ENCODE results near the gene LIPJ.

LIPJ gene, protein sequence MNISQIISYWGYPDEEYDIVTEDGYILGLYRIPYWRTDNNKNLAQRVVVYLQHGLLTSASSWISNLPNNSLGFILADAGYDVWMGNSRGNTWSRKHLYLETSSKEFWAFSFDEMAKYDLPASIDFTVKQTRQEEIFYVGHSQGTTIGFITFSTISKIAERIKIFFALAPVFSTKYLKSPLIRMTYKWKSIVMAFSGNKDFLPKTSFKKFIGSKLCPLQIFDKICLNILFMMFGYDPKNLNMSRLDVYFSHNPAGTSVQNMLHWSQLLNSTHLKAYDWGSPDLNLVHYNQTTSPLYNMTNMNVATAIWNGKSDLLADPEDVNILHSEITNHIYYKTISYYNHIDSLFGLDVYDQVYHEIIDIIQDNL

DNA sequence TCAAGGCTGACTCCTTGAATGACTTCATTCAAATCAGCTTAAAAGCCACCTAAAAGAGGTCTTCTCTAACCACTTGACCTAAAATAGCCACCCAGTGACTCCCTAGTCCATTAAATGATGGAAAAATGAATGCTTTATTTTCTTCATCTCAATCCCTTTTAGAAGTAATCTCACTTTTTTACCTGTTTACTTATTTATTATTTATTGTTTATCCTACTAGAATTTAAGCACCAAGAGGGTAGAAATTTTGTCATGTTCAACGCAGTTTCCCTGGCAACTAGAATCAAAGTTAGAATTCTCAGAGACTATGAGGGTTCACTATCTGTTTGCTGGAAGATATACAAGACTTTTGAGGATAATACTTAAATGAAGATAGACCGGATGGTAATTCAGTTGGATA, at the start of gene LIPJ:
Gene LIPJ, plus strand, starts transcription at position 301 of the 400 bp plus-strand sequence. CDS start 3,926 bp downstream, outside the sequence.
- H3K4me3 Mint-ChIP-seq = no peak within 1 kb of the TSS
- peaks cover 6% of the 10 kb centered on the region for H3K4me1 Mint-ChIP-seq (ENCODE audit: low read depth)
- H3K36me3 Mint-ChIP-seq (ENCODE audit: low read depth) = peaks cover 7% of the 10 kb centered on the region
- no peaks in the 10 kb centered on the region for H3K9me3 Mint-ChIP-seq
- intact Hi-C loops (cut with micrococcal nuclease) = no loop called here
- H3K27me3 Mint-ChIP-seq = no peaks in the 10 kb centered on the region
- no peak within 1 kb of the TSS for H3K27ac Mint-ChIP-seq

DNA sequence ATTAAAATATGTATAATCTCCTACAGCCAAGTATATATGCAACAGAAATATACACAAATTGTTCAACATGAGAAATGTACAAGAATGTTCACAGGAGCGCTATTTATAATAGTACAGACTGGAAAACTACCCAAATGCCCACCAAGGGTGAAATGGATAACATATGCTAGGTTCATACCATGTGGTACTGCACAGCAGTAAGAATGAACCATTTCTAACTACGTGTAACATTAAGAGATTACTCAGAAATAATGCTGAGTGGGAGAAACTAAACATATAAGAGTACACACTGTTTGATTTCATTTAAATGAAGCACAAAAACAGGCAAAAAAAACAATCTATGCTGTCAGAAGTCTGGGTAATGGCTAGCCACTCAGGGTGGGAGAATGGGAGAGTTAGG, 49.2 kb upstream of the LIPJ start:
- Mint-ChIP-seq H3K9me3 (no peaks in the 10 kb centered on the region), H3K27me3 (no peaks in the 10 kb centered on the region), H3K4me1 (ENCODE audit: low read depth) (no peaks in the 10 kb centered on the region), H3K27ac (no peak overlapping the region), H3K4me3 (no peak overlapping the region), H3K36me3 (ENCODE audit: low read depth) (no peaks in the 10 kb centered on the region)
- intact Hi-C loops (cut with micrococcal nuclease) = no loop called here

DNA sequence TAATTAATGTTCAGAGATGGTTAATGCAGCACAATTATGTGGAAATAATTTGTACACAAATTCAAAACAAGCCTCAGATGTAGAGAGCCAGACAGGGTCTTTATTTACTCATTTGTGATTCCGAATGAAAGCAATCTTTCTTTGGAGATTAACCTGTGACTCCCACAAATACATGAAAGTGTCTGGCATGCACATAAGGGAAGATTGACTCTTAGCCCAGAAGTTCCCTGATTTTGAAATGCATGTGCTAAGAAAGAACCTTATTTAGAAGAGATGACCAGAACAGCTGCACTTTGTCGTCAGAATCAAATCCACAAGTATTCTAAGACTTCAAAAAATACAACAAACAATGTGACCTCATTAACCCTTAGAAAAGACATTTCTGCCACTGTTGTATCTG, 48.5 kb upstream of the LIPJ start:
- Mint-ChIP-seq H3K4me3 (no peak overlapping the region), H3K9me3 (no peaks in the 10 kb centered on the region), H3K27ac (no peak overlapping the region), H3K27me3 (no peaks in the 10 kb centered on the region), H3K36me3 (ENCODE audit: low read depth) (no peaks in the 10 kb centered on the region), H3K4me1 (ENCODE audit: low read depth) (no peaks in the 10 kb centered on the region)
- intact Hi-C loops (cut with micrococcal nuclease) = no loop called here

DNA sequence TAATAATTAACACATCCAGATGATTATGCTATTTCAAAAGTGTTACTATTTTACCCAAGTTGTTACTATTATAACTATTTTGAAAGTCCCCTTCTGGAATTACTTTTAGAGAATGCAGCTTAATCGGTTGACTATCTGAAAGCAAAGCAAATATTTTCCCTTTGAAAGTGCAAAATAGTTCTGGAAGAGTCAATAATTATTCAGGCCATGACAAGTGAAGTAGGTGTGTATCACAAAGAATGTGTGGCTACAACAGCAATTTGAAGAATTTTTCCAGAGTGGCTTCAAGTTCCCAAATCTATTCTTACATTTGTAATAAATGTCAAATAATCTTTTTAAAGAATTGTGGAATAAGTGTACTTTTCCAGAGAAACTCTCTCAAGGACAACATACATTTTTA, 46.2 kb upstream of the LIPJ start:
- H3K27ac Mint-ChIP-seq = no peak overlapping the region
- no peaks in the 10 kb centered on the region for H3K9me3 Mint-ChIP-seq
- H3K27me3 Mint-ChIP-seq = no peaks in the 10 kb centered on the region
- H3K4me3 Mint-ChIP-seq = no peak overlapping the region
- no peaks in the 10 kb centered on the region for H3K4me1 Mint-ChIP-seq (ENCODE audit: low read depth)
- no peaks in the 10 kb centered on the region for H3K36me3 Mint-ChIP-seq (ENCODE audit: low read depth)
- intact Hi-C loops (cut with micrococcal nuclease) = no loop called here

DNA sequence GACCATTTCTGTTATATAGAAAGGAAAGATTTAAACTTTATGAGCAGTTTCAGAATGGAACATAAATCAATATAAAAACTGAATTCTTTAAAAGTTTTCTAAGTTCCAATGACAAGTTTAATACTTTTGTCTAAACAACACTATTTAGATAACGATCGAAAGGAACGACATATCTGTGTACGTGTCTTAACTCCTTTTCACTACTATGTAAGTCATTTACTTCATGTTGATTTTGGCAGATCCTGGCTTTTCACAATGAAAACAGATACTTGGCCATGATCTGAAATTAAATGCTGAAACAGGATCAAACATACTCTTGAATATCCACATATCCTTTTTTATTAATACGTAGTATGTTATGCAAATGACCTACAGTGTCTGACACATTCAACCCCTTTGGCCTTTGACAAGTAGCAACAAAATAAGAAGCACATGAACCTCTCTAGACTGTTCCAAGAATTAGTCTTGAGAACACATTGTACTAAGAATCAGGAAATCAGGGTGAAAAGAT, 45.4 kb upstream of the LIPJ start:
- Mint-ChIP-seq H3K9me3 (no peaks in the 10 kb centered on the region), H3K4me3 (no peak overlapping the region), H3K27me3 (no peaks in the 10 kb centered on the region), H3K36me3 (ENCODE audit: low read depth) (no peaks in the 10 kb centered on the region), H3K27ac (no peak overlapping the region), H3K4me1 (ENCODE audit: low read depth) (no peaks in the 10 kb centered on the region)
- intact Hi-C loops (cut with micrococcal nuclease) = no loop called here

- Mint-ChIP-seq H3K4me3 (no peak overlapping the region), H3K9me3 (no peaks in the 10 kb centered on the region), H3K27ac (no peak overlapping the region), H3K27me3 (no peaks in the 10 kb centered on the region), H3K4me1 (ENCODE audit: low read depth) (no peaks in the 10 kb centered on the region), H3K36me3 (ENCODE audit: low read depth) (no peaks in the 10 kb centered on the region)
- intact Hi-C loops (cut with micrococcal nuclease) = no loop called here
These were observed 44.0 kb upstream of the LIPJ start for GRCh38 chr10:88542522-88542921.

DNA sequence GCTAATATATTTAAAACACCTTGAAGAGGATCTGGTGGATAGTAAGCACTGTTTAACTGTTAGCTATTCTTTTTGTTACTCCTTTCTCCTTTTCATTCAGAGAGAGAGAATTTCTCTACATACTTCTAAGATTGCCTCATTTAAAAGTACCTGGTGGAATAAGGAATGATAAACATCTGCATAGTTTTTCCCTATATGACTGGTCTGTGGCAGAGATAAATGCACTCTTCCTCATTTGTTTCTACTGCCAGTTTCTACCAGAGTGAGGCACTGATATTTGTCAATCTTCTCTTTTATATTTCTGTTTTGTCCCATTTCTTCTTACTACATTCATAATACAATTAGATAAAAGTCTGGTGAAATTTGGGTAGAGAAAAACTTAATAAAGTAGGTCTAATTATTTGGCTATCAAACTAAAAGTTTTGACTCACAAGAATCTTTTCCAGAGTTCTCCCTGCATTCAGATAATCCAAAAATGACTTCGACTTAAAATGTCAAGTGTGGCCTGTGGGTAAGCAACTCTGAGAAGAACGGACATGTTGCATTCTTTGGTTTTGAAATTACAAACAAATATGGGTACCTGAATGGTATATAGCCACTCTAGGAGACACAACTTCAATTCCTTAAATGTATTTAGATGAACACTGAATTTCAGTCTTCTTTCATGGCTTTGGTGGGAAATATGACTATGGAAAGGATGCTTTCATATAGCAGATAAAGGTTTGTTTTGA, 42.3 kb upstream of the LIPJ start:
- no peak overlapping the region for H3K27ac Mint-ChIP-seq
- no peak overlapping the region for H3K4me3 Mint-ChIP-seq
- no peaks in the 10 kb centered on the region for H3K4me1 Mint-ChIP-seq (ENCODE audit: low read depth)
- H3K36me3 Mint-ChIP-seq (ENCODE audit: low read depth) = no peaks in the 10 kb centered on the region
- H3K27me3 Mint-ChIP-seq = no peaks in the 10 kb centered on the region
- H3K9me3 Mint-ChIP-seq = no peaks in the 10 kb centered on the region
- intact Hi-C loops (cut with micrococcal nuclease) = no loop called here

DNA sequence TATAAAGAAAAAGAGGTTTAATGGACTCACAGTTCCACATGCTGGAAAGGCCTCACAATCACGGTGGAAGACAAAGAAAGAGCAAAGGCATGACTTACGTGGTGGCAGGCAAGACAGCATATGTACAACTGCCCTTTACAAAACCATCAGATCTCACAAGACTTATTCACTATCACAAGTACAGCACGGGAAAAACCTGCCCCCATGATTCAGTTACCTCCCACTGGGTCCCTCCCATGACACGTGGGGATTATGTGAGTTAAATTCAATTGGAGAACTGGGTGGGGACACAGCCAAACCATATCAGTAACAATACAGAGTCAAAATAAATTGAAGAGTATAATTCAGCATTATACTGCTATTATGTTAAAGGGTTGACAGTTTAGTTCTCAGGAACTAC, 41.2 kb upstream of the LIPJ start:
- no peaks in the 10 kb centered on the region for H3K36me3 Mint-ChIP-seq (ENCODE audit: low read depth)
- intact Hi-C loops (cut with micrococcal nuclease) = no loop called here
- H3K27ac Mint-ChIP-seq = no peak overlapping the region
- H3K4me1 Mint-ChIP-seq (ENCODE audit: low read depth) = no peaks in the 10 kb centered on the region
- H3K27me3 Mint-ChIP-seq = no peaks in the 10 kb centered on the region
- no peak overlapping the region for H3K4me3 Mint-ChIP-seq
- no peaks in the 10 kb centered on the region for H3K9me3 Mint-ChIP-seq

DNA sequence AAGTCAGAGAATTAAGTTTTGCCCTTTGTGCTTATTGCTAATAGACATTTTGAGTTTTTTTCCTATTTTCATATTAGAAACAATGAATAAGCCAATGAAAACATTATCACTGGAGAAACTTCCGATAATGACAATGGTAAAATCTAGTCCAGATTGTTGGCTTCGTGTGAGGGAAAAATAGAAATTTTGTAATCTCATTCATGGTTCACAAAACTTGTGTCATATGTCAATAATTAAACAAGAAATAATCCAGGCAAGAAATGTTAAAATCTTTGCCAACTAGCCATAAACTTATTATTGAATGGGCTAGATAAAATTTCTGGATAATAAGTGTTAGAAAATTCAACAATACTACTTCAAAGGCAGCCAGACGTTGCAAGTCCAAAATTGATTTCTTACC, 40.1 kb upstream of the LIPJ start:
- no peaks in the 10 kb centered on the region for H3K36me3 Mint-ChIP-seq (ENCODE audit: low read depth)
- H3K27ac Mint-ChIP-seq = no peak overlapping the region
- H3K4me1 Mint-ChIP-seq (ENCODE audit: low read depth) = peaks cover 7% of the 10 kb centered on the region
- H3K9me3 Mint-ChIP-seq = no peaks in the 10 kb centered on the region
- H3K4me3 Mint-ChIP-seq = no peak overlapping the region
- no peaks in the 10 kb centered on the region for H3K27me3 Mint-ChIP-seq
- intact Hi-C loops (cut with micrococcal nuclease) = no loop called here

- intact Hi-C loops (cut with micrococcal nuclease) = loop anchor here (5.0 kb wide), 2 partner anchors 164 to 689 kb away; partner anchors contain the start of genes KLLN and PTEN
- H3K36me3 Mint-ChIP-seq (ENCODE audit: low read depth) = no peaks in the 10 kb centered on the region
- no peaks in the 10 kb centered on the region for H3K27me3 Mint-ChIP-seq
- H3K4me1 Mint-ChIP-seq (ENCODE audit: low read depth) = peaks cover 16% of the 10 kb centered on the region
- H3K27ac Mint-ChIP-seq = peak overlapping the region; percentile 48
- H3K9me3 Mint-ChIP-seq = peaks cover 11% of the 10 kb centered on the region
- H3K4me3 Mint-ChIP-seq = no peak overlapping the region
These were observed 35.3 kb upstream of the LIPJ start for GRCh38 chr10:88551246-88551645.

DNA sequence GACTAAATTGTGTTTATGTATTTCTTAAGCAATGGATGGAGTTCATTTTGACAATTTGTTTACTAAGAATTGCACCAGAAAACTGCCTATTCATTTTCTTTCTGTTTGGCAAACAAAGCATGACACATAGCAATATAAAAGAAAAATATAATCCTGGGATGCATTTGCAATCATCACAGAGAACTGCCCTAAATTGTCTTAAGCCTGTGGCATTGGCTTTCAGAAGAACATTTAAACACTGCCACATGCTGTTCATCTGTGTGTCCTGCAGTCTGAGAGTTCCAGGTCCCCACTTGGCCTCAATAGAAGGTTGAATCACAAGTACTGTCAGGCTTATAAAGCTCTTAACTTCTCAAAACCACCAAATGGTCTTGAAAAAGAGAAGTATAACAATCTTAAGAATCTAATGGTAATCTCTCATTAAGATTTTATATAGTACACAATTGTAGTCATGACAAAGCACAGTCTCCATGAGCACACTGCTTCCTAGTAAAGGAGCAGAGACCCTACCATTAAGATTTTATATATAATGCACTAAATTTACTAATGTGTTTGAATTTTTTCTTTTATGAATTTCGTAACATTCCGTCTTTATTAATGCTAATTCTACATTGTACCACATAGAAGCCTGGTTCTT, 33.3 kb upstream of the LIPJ start:
- intact Hi-C loops (cut with micrococcal nuclease) = loop anchor here (5.0 kb wide), 2 partner anchors 166 to 691 kb away; partner anchors contain the start of genes KLLN and PTEN
- Mint-ChIP-seq H3K27me3 (no peaks in the 10 kb centered on the region), H3K27ac (no peak overlapping the region), H3K36me3 (ENCODE audit: low read depth) (no peaks in the 10 kb centered on the region), H3K9me3 (peaks cover 11% of the 10 kb centered on the region), H3K4me1 (ENCODE audit: low read depth) (peaks cover 16% of the 10 kb centered on the region), H3K4me3 (no peak overlapping the region)

DNA sequence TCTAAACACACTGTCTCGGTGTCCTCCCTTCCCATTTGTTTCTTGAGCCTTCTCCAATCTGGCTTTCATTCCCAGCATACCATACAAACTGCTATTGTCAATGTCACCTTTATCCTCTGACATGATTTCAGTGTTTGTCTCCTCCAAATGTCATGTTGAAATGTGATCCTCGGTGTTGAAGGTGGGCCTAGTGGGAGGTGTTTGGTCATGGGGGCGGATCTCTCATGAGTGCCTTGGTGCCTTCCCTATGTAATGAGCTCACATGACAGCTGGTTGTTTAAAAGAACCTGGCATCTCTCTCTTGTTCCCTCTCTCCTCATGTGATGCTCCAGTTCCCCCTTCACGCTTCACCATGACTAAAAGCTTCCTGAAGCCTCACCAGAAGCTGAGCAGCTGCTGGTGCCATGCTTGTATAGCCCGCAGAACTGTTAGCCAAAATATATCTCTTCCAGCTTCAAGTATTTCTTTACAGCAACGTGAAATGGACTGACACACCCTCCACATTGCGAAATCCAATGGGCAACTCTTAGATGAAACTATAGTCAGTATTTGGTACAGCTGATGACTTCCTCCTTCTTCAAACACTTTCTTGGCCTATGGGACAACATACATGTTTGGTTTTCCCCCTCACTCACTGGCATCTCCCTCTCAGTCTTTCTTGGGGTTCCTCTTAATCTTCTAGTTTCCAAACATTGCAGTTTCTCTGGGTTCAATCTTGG, 31.2 kb upstream of the LIPJ start:
- intact Hi-C loops (cut with micrococcal nuclease) = no loop called here
- H3K27ac Mint-ChIP-seq = no peak overlapping the region
- peaks cover 16% of the 10 kb centered on the region for H3K4me1 Mint-ChIP-seq (ENCODE audit: low read depth)
- H3K4me3 Mint-ChIP-seq = no peak overlapping the region
- H3K9me3 Mint-ChIP-seq = peaks cover 11% of the 10 kb centered on the region
- no peaks in the 10 kb centered on the region for H3K36me3 Mint-ChIP-seq (ENCODE audit: low read depth)
- H3K27me3 Mint-ChIP-seq = no peaks in the 10 kb centered on the region

- H3K9me3 Mint-ChIP-seq = peaks cover 11% of the 10 kb centered on the region
- H3K27ac Mint-ChIP-seq = no peak overlapping the region
- H3K27me3 Mint-ChIP-seq = no peaks in the 10 kb centered on the region
- H3K36me3 Mint-ChIP-seq (ENCODE audit: low read depth) = no peaks in the 10 kb centered on the region
- no peak overlapping the region for H3K4me3 Mint-ChIP-seq
- intact Hi-C loops (cut with micrococcal nuclease) = no loop called here
- peaks cover 9% of the 10 kb centered on the region for H3K4me1 Mint-ChIP-seq (ENCODE audit: low read depth)
These were observed 29.3 kb upstream of the LIPJ start for GRCh38 chr10:88557256-88557655.
